CD4-positive, CD25-positive, alpha-beta regulatory T cell (primary cell): ENCODE data around the gene POLD3. TPM values are rescaled to one million over a fixed set of nuclear protein-coding genes. Genes with fewer than 3 reads are reported as not detected.

Source experiments
- ATAC-seq, 2 donors: fragments of 150-1000 bp; cut with Tn5 transposase; one replicate each; pipeline ENCODE4 v1.10.0; 2021; ENCODE audit warnings: low read depth in 2 of 2, moderate number of reproducible peaks in 2 of 2, moderate library complexity in 1 of 2
- DNase-seq, 3 donors: peaks; one replicate each; pipeline versions ENCODE4 v3.0.0 to v3.0.0-alpha.2; 2012 to 2022; ENCODE audit warnings: mixed read lengths in 1 of 3
- H3K27ac ChIP-seq: one replicate; pipeline ENCODE4 v1.7.0; 2013; ENCODE audit warnings: mild to moderate bottlenecking, low read length; ENCODE audit not compliant: insufficient read depth, poor library complexity, severe bottlenecking
- H3K27me3 ChIP-seq: one replicate; pipeline ENCODE4 v1.7.0; 2013; ENCODE audit warnings: low read length; ENCODE audit not compliant: control insufficient read depth, insufficient read depth
- H3K36me3 ChIP-seq: one replicate; pipeline ENCODE4 v1.7.0; 2013; ENCODE audit warnings: mild to moderate bottlenecking, low read length, moderate library complexity; ENCODE audit not compliant: control insufficient read depth, insufficient read depth
- H3K4me1 ChIP-seq: 2 replicates; pipeline ENCODE4 v1.7.0; 2013; ENCODE audit warnings: mild to moderate bottlenecking, low read length; ENCODE audit not compliant: insufficient read depth, control insufficient read depth, poor library complexity, severe bottlenecking
- H3K4me3 ChIP-seq: one replicate; pipeline ENCODE4 v1.7.0; 2013; ENCODE audit warnings: low read depth, mild to moderate bottlenecking, low read length, moderate library complexity
- H3K9me3 ChIP-seq, 2 experiments: 1 replicate in 1 of 2; 2 replicates in 1 of 2; pipeline ENCODE4 v1.7.0; 2013; ENCODE audit warnings: low read length in 2 of 2, mild to moderate bottlenecking in 1 of 2, moderate library complexity in 1 of 2; ENCODE audit not compliant: control insufficient read depth in 2 of 2
- H3K27ac Mint-ChIP-seq, 3 donors: one replicate each; pipeline ENCODE4 v1.8.0; 2020 to 2022; ENCODE audit warnings: mild to moderate bottlenecking in 3 of 3, mixed read lengths in 3 of 3, moderate library complexity in 2 of 3
- H3K27me3 Mint-ChIP-seq: one replicate; pipeline ENCODE4 v1.8.0; 2022; ENCODE audit warnings: mild to moderate bottlenecking, mixed read lengths
- H3K36me3 Mint-ChIP-seq: one replicate; pipeline ENCODE4 v1.8.0; 2020; ENCODE audit warnings: mixed read lengths
- H3K4me1 Mint-ChIP-seq, 4 donors: one replicate each; pipeline ENCODE4 v1.8.0; 2020 to 2022; ENCODE audit warnings: mixed read lengths in 4 of 4, mild to moderate bottlenecking in 1 of 4
- H3K4me3 Mint-ChIP-seq, 4 donors: one replicate each; pipeline ENCODE4 v1.8.0; 2020 to 2022; ENCODE audit warnings: mild to moderate bottlenecking in 4 of 4, mixed read lengths in 4 of 4, moderate library complexity in 3 of 4
- H3K9me3 Mint-ChIP-seq, 7 donors: one replicate each; pipeline ENCODE4 v1.8.0; 2020 to 2022; ENCODE audit warnings: mixed read lengths in 7 of 7, mild to moderate bottlenecking in 3 of 7, moderate library complexity in 2 of 7
- polyA plus RNA-seq, 4 donors: library from polyadenylated mRNA; unstranded; fragments of 300-500 nt; fragmentation: Illumina TruSeq; gene quantifications; one replicate each; pipeline ENCODE4 v1.2.3, GENCODE V29; 2021
- total RNA-seq: library from RNA; stranded (reverse); gene quantifications from one replicate; pipeline ENCODE4 v1.2.3, GENCODE V29; 2022

Gene POLD3
- total and polyA plus RNA-seq, 5 donors from 2014 or later, result 11.8 to 20.1 (median 17.8) TPM

DNA sequence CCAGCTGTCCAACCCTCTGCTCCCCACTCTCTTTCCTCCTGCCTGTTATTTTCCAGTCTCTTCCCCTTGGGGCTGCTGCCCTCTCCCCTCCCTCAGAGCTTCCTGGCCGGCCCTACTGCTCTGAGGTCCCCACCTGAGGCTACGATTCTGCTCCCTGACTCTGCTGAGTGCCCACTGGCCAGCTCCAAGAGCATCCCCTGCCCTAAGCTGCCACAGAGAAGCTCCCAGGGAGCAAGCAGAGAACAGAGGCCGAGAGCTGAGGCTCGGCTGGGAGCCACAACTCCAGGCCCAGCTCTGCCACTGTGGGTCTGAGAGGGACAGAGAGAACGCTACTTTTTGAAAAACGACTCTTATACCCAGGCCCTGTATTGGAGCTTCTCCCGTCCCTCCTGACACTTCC lies 77.8 kb downstream of the POLD3 start:
- no peak for ATAC-seq

DNA sequence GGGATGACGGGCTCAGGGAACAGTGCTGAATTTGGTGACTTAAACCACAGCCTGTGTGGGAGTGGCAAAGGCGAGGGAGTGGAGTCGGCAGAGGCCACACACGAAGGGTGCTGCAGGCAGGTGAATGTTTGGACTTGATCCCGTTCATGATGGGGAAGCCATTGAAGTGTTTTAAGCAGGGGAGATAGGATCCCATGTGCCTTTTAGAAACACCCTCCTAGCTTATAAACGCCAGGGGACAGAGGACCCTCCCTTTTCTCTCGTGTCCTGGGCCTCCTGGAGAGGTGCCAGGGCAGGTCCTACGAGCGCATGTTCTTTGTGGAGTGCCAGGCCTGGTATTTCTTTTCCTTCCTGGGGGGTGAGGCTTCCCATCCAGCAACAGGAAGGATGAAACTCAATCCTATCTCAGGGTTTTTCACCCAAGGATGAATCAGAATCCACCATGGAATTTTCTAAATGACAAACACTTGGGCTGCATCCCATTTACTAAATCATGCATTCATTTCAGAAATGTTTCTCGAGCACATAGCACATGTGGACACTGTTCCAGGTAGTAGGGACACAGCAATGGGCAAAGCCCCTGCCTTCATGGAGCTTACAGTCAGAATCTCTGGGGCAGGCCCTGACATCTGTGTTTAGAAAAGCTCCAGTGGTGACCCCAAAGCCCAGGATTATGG lies 79.3 kb downstream of the POLD3 start:
- H3K9me3 Mint-ChIP-seq, result no peaks in the 10 kb centered on the region
- H3K27ac Mint-ChIP-seq, result peak overlapping the region in 1 of 3 donors; percentile 26

More for the DNA sequence above, 77.8 kb downstream of the POLD3 start:
- H3K4me1 ChIP-seq, result no peaks in the 10 kb centered on the region
- DNase-seq, result no peak
- H3K27ac ChIP-seq, result no peak overlapping the region
- no peaks in the 10 kb centered on the region for H3K27me3 ChIP-seq
- Mint-ChIP-seq H3K4me3 (no peak overlapping the region), H3K9me3 (no peaks in the 10 kb centered on the region), H3K36me3 (no peaks in the 10 kb centered on the region), H3K27ac (no peak overlapping the region), H3K4me1 (no peaks in the 10 kb centered on the region), H3K27me3 (no peaks in the 10 kb centered on the region)
- no peaks in the 10 kb centered on the region for H3K9me3 ChIP-seq
- H3K36me3 ChIP-seq, result no peaks in the 10 kb centered on the region
- H3K4me3 ChIP-seq, result no peak overlapping the region

DNA sequence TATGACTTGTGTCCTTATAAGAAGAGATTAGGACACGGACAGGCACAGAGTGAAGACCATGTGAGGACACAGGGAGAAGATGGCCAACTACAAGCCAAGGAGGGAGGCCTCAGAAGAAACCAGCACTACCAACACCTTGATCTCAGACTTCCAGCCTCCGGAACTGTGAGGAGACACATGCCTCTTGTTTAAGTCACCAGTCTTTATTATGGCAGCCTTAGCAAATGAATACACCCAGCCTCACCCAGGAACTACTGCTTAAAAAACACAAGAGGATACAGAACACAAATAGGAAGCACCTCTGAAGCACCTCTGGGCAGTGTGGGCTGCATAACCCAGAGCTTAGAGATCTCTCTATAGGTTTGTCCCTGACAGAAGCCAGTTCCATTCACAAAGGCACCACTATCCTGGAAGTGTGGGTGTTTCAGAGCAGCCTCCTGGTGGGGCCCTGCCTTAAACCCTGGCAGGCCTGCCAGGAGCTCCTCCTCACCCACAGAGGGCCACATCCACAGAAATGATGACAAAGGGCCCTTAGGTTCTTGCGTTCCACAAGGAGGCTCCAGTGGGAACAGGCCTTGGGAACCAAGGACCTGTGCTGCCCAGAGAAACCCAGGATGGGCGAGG lies 80.1 kb downstream of the POLD3 start:
- Mint-ChIP-seq H3K36me3 (no peaks in the 10 kb centered on the region), H3K4me3 (no peak overlapping the region), H3K27me3 (no peaks in the 10 kb centered on the region), H3K27ac (no peak overlapping the region), H3K4me1 (no peaks in the 10 kb centered on the region), H3K9me3 (no peaks in the 10 kb centered on the region)
- DNase-seq, result no peak
- H3K9me3 ChIP-seq, result no peaks in the 10 kb centered on the region
- no peaks in the 10 kb centered on the region for H3K27me3 ChIP-seq
- no peak overlapping the region for H3K27ac ChIP-seq
- no peaks in the 10 kb centered on the region for H3K4me1 ChIP-seq
- H3K4me3 ChIP-seq, result no peak overlapping the region
- ATAC-seq, result no peak
- H3K36me3 ChIP-seq, result no peaks in the 10 kb centered on the region

More for the DNA sequence above, 79.3 kb downstream of the POLD3 start:
- Histone ChIP-seq H3K9me3 (no peaks in the 10 kb centered on the region), H3K4me3 (no peak overlapping the region), H3K36me3 (no peaks in the 10 kb centered on the region), H3K4me1 (no peaks in the 10 kb centered on the region), H3K27ac (no peak overlapping the region), H3K27me3 (no peaks in the 10 kb centered on the region)
- Mint-ChIP-seq H3K4me3 (no peak overlapping the region), H3K27me3 (no peaks in the 10 kb centered on the region), H3K36me3 (no peaks in the 10 kb centered on the region), H3K4me1 (no peaks in the 10 kb centered on the region)
- DNase-seq (no peak), ATAC-seq (no peak)

DNA sequence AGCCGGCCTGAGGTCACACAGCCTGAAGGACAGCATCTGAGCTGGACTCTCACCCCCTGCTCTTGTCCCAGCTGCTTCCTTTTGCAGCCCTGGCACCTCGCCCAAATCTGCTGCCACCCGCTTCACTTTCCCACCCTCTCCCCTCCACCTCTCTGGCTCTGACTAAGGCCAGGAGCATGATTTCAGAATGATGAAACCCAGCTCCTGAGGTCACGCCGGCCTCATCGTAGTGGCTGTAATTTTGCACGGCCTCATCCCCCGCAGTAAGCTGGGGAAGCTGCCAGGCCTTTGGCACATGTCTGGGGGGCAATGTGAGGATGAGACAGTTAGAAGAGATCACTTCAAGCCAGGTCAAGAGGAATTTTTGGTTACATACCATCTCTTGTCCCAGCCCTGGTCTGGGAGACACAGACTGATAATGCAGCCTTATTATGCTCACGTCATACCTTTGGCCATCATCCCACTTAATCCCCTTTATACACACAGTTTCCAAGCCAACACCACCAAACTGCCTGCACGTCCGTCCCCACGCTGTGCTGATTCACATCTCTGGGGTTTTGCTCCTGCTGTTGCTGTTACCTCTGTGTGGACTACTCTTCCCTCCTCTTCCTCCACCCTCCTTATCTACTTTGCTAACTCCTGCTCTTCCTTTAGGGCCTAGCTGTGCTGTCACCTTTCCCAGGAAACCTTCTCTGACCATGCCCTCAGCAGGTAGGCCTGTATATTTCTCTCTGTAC lies 80.7 kb downstream of the POLD3 start:
- H3K4me3 ChIP-seq, result no peak overlapping the region
- no peak for ATAC-seq
- no peaks in the 10 kb centered on the region for H3K27me3 ChIP-seq
- no peaks in the 10 kb centered on the region for H3K4me1 ChIP-seq
- Mint-ChIP-seq H3K27ac (no peak overlapping the region), H3K36me3 (no peaks in the 10 kb centered on the region), H3K9me3 (no peaks in the 10 kb centered on the region), H3K27me3 (no peaks in the 10 kb centered on the region), H3K4me3 (no peak overlapping the region), H3K4me1 (no peaks in the 10 kb centered on the region)
- DNase-seq, result no peak
- H3K36me3 ChIP-seq, result no peaks in the 10 kb centered on the region
- no peak overlapping the region for H3K27ac ChIP-seq
- no peaks in the 10 kb centered on the region for H3K9me3 ChIP-seq

DNA sequence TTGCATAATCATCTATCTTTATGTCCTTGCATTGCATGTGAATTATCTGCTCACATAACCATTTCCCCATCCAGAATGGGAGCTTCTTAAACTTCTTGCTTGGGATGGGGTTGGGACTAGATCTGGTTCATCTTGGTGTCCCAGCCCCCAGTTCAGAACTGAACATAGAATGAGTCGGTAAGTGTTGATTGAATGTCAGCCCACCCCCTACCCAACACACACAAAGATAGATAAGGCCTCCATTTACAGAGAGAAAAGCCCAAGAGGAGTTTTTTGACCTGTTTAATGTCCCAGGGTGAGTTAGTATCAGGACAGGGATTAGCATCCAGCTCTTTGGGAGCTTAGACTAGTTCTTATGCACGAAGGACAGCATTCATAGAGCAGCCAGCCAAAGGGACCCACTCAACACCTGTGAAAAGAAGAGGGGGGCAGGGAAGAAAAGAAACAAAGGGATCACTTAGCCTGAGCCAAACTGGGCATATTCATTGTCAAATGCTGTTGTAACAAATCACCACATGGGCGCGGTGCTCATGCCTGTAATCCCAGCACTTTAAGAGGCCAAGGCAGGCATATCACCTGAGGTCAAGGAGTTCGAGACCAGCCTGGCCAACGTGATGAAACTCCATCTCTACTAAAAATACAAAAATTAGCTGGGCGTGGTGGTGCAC lies 81.4 kb downstream of the POLD3 start:
- no peak overlapping the region for H3K4me3 ChIP-seq
- no peaks in the 10 kb centered on the region for H3K4me1 ChIP-seq
- DNase-seq, result no peak
- no peaks in the 10 kb centered on the region for H3K4me1 Mint-ChIP-seq
- no peaks in the 10 kb centered on the region for H3K27me3 ChIP-seq
- no peaks in the 10 kb centered on the region for H3K36me3 ChIP-seq
- H3K4me3 Mint-ChIP-seq, result no peak overlapping the region
- no peaks in the 10 kb centered on the region for H3K9me3 ChIP-seq
- H3K9me3 Mint-ChIP-seq, result no peaks in the 10 kb centered on the region
- H3K27me3 Mint-ChIP-seq, result no peaks in the 10 kb centered on the region
- no peak overlapping the region for H3K27ac ChIP-seq
- no peak overlapping the region for H3K27ac Mint-ChIP-seq
- no peaks in the 10 kb centered on the region for H3K36me3 Mint-ChIP-seq
- ATAC-seq, result no peak

DNA sequence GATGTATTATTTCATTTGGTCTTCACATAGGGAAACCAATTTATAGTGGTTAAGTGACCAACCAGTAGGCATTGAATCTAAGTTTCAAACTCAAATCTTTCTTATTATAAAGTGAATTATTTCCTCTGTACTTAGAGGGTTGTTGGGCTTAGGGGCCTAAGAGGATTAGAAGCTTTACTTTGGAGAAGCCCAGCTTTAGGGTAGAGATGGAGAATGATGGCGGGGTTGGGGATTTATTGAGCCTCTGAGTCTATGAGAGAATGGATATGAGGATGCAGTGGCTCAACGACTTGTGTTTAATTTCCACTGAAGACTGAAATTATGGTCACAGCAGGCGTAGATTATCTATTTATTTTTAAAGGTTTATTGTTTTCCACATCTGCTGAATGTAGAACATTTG lies 83.4 kb downstream of the POLD3 start:
- Mint-ChIP-seq H3K27ac (no peak overlapping the region), H3K4me1 (no peaks in the 10 kb centered on the region), H3K36me3 (no peaks in the 10 kb centered on the region), H3K4me3 (no peak overlapping the region), H3K9me3 (peaks cover 0 to 1% (median 0%) of the 10 kb centered on the region in 7 donors), H3K27me3 (peaks cover 8% of the 10 kb centered on the region)
- DNase-seq, result no peak
- Histone ChIP-seq H3K9me3 (no peaks in the 10 kb centered on the region), H3K27me3 (no peaks in the 10 kb centered on the region), H3K4me1 (no peaks in the 10 kb centered on the region), H3K27ac (no peak overlapping the region), H3K36me3 (no peaks in the 10 kb centered on the region), H3K4me3 (no peak overlapping the region)
- no peak for ATAC-seq

DNA sequence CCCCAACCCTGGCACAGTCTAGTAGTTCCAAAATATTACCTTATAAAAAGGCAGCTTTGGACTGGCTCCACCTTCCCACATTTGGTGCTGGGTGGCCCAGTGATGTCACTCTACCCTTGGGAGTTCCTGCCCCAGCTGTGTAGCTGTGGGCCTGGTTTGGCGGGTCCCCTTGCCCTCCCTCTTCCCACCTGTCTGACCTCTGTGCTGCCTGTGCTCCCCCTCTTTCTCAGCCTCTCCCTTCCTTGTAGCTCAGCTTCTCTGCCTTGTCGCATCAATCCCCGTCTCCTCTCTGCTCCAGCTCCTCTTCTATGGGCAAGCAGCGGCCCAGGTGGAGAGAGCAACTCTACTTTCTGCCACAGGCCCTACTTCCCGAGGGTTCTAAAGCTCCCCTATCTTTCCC lies 84.2 kb downstream of the POLD3 start:
- H3K27ac Mint-ChIP-seq, result no peak overlapping the region
- H3K9me3 ChIP-seq, result no peaks in the 10 kb centered on the region
- no peaks in the 10 kb centered on the region for H3K36me3 ChIP-seq
- H3K27me3 ChIP-seq, result no peaks in the 10 kb centered on the region
- H3K27me3 Mint-ChIP-seq, result peaks cover 8% of the 10 kb centered on the region
- no peak overlapping the region for H3K4me3 ChIP-seq
- H3K4me1 Mint-ChIP-seq, result no peaks in the 10 kb centered on the region
- no peak overlapping the region for H3K4me3 Mint-ChIP-seq
- DNase-seq (no peak), ATAC-seq (no peak)
- no peak overlapping the region for H3K27ac ChIP-seq
- H3K9me3 Mint-ChIP-seq, result peaks cover 0 to 1% (median 0%) of the 10 kb centered on the region in 7 donors
- H3K36me3 Mint-ChIP-seq, result no peaks in the 10 kb centered on the region
- no peaks in the 10 kb centered on the region for H3K4me1 ChIP-seq
